ENCODE results near the gene ZFP82. TPM values are rescaled to one million over a fixed set of nuclear protein-coding genes. Genes with fewer than 3 reads are reported as not detected.

ZFP82 gene
- total and polyA plus RNA-seq, 12 donors, result 1.9 to 6.3 (median 4.3) TPM

DNA sequence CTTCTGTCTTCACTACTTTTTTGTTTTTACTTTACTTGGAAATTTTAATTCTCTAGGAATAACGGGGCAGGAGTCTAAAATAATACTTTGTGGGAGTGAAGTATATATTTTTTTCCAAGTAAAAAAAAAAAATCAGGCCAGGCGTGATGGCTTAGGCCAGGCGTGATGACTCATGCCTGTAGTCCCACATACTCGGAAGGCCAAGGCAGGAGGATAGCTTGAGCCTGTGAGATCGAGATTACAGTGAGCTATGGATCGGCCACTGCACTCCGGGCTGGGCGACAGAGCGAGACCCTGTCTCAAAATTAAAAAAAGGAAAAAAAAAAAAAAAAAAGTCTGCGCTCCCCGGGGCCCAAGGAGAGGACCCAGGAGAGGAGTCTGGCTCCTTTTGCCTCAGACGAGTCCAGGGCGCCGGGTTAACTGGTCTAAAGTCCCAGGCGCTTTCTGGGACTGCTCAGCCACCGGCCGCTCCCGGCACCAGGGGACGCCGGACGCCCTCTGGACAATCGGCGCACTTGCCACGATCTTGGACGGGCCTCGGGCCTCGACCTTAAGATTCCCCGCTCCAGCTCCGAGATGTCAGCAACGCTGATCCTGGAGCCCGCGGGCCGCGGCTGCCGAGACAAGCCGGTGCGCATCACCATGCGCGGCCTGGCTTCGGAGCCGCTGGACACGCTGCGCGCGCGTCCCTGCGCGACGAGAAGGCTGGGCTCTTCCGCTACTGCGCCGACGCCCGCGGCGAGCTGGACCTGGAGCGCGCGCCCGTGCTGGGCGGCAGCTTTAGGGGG, 2.7 kb upstream of the ZFP82 start:
- peak in 3 of 9 donors; percentile 23 to 36 (median 34) for TF ChIP-seq CTCF (IDR thresholded peaks at IDR 0.05)
- Histone ChIP-seq H3K4me1 (peaks cover 2 to 37% (median 17%) of the 10 kb centered on the region in 9 donors), H3K27ac (peak overlapping the region in 7 of 10 donors; percentile 23 to 64 (median 51)), H3K4me3 (peak overlapping the region; percentile 28 to 68 (median 60)), H3K9me3 (peaks cover 0 to 23% (median 0%) of the 10 kb centered on the region in 11 donors), H3K36me3 (no peaks in the 10 kb centered on the region), H3K27me3 (peaks cover 0 to 21% (median 0%) of the 10 kb centered on the region in 7 donors)
- DNase-seq (peak; percentile 18 to 54), ATAC-seq (peak in 7 of 8 donors; percentile 30 to 68 (median 61))
- 5 to 7% methylated on average over 61 of the region's 61 CpGs for whole genome bisulfite sequencing, 2 donors
- intact Hi-C loops (cut with DNase I), result no loop called here

DNA sequence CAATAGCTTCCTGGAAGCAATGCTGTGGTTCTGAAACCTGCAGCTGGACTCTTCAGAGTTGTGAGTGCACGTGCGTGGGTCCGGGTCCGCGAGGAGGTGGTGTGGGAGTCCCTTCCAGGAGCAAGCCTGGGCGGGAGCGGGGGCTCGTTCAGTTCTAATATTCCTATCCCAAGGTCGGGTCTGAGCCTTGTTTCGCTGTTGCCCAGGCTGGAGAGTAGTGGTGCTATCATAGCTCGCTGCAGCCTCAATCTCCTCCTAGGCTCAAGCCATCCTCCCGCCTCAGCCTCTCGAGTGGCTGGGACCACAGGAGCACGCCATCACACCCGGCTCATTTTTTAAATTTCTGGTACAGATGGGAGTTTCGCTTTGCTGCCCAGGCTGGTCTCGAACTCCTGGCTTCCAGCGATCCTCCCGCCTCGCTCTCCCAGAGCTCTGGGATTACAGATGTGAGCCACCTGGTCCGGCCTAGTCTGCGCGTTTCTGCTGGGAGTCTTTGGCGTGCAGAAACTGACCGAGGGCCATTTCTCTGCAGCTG, 625 bp downstream of the ZFP82 start:
- Histone ChIP-seq H3K4me3 (peak overlapping the region; percentile 59 to 94 (median 78)), H3K27me3 (peaks cover 0 to 21% (median 0%) of the 10 kb centered on the region in 7 donors), H3K27ac (peak overlapping the region; percentile 86 to 96 (median 92)), H3K4me1 (peaks cover 2 to 46% (median 17%) of the 10 kb centered on the region in 9 donors), H3K36me3 (peaks cover 0 to 8% (median 0%) of the 10 kb centered on the region in 9 donors), H3K9me3 (peaks cover 0 to 42% (median 0%) of the 10 kb centered on the region in 11 donors)
- peak in 1 of 2 donors; percentile 13 for DNase-seq
- peak in 3 of 8 donors; percentile 0 to 3 (median 1) for ATAC-seq
- no peak for TF ChIP-seq CTCF (IDR thresholded peaks at IDR 0.05)
- intact Hi-C loops (cut with DNase I), result loop anchor here in 5 of 10 donors (1.0 to 5.0 kb wide), 5 partner anchors 36 to 71 kb away; partner anchors contain the start of genes ZNF566 (in 4 of the 5) and ZFP14 (in 1 of the 5)
- 11 to 20% methylated on average over 25 of the region's 25 CpGs for WGBS, 2 donors

DNA sequence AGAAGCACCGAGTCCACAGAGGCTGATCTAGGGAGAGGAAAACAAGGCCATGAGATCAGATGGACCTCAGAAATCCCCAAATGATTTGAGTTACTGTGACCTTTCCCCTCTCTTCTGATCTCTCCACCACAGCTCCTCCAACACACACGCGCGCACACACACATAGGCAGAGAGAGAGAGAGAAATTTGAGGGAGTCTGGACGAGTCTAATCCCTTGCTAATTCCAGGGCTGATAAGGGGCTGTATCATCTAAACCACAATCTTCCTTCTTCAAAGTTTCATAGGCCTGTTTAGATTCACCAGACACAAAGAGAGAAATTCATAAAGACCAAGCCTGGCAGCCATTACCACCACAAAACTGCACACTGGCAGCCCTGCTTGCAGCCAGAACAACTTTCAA, 8.6 kb downstream of the ZFP82 start:
- no peak overlapping the region for H3K4me3 ChIP-seq
- ATAC-seq (peak in 1 of 8 donors; percentile 34), DNase-seq (no peak)
- no peaks in the 10 kb centered on the region for H3K27me3 ChIP-seq
- H3K36me3 ChIP-seq, result peaks cover 0 to 79% (median 44%) of the 10 kb centered on the region in 9 donors
- intact Hi-C loops (cut with DNase I), result no loop called here
- H3K9me3 ChIP-seq, result peaks cover 0 to 75% (median 0%) of the 10 kb centered on the region in 11 donors
- TF ChIP-seq CTCF (IDR thresholded peaks at IDR 0.05), result no peak
- H3K4me1 ChIP-seq, result peaks cover 0 to under 1% (median 0%) of the 10 kb centered on the region in 9 donors
- WGBS, 2 donors, result 78 to 90% methylated on average over 5 of the region's 5 CpGs
- H3K27ac ChIP-seq, result no peak overlapping the region

GRCh38 chr19:36408101-36408500, 10.3 kb downstream of the ZFP82 start:
- ATAC-seq (no peak), DNase-seq (no peak)
- Histone ChIP-seq H3K27me3 (no peaks in the 10 kb centered on the region), H3K27ac (no peak overlapping the region), H3K36me3 (peaks cover 0 to 94% (median 56%) of the 10 kb centered on the region in 9 donors), H3K4me1 (no peaks in the 10 kb centered on the region), H3K9me3 (peaks cover 0 to 65% (median 0%) of the 10 kb centered on the region in 11 donors), H3K4me3 (no peak overlapping the region)
- intact Hi-C loops (cut with DNase I), result no loop called here
- no peak for TF ChIP-seq CTCF (IDR thresholded peaks at IDR 0.05)
- 89 to 92% methylated on average over 3 of the region's 3 CpGs for WGBS, 2 donors
